HepG2 (cell line): ENCODE measurements around the gene SLIRP. TPM values are rescaled to one million over a fixed set of nuclear protein-coding genes. Genes with fewer than 3 reads are reported as not detected.

Source experiments
- ATAC-seq: fragments of 200-7000 bp; cut with Tn5 transposase; 3 replicates; pipeline ENCODE4 v1.9.1; 2020; ENCODE audit warnings: mild to moderate bottlenecking, moderate library complexity
- BruUV-seq: library from RNA; stranded (reverse); fragments of 400-500 nt; replicated peaks from 2 replicates; lab custom pipeline; 2021; lab: Mats Ljungman, UMichigan
- CTCF ChIA-PET: fragments of 300-600 bp; formaldehyde crosslinking; extraction: SDS; loops from one replicate; lab custom pipeline; 2021; ENCODE audit warnings: low total read pairs, inconsistent platforms, low intra/inter-chr PET ratio; lab: Yijun Ruan, JAX
- POLR2A ChIA-PET: fragments of 350-600 bp; sonication (Branson Sonifier 250); formaldehyde crosslinking; loops from one replicate; lab custom pipeline; 2020; ENCODE audit warnings: antibody characterized with exemption, inconsistent platforms; lab: Yijun Ruan, JAX
- DNase-seq: peaks from one replicate; pipeline ENCODE4 v3.0.0-alpha.2; 2015; ENCODE audit warnings: low spot score
- FAIRE-seq: peaks from 3 replicates; lab custom pipeline; 2011; peaks lifted over from hg19 to GRCh38; lab: Jason Lieb, UNC
- H2AFZ ChIP-seq: one replicate; pipeline ENCODE4 v1.6.1; 2011; ENCODE audit warnings: low read length, inconsistent platforms
- H3K27ac ChIP-seq: fragments of 300-600 bp; 3 replicates; pipeline ENCODE4 v1.8.0; 2011; ENCODE audit warnings: mixed run types, mild to moderate bottlenecking, mixed read lengths, low read length, inconsistent platforms; ENCODE audit not compliant: insufficient read depth; ENCODE audit errors: extremely low read length
- H3K27me3 ChIP-seq, 2 experiments: fragments of 200-600 bp in 1 of 2; 2 replicates in 1 of 2; 3 replicates in 1 of 2; pipeline versions ENCODE4 v1.6.0 to v1.8.0; 2011; ENCODE audit warnings: low read length in 2 of 2, mild to moderate bottlenecking in 2 of 2, moderate library complexity in 2 of 2, inconsistent platforms in 1 of 2; ENCODE audit not compliant: insufficient read depth in 2 of 2, control insufficient read depth in 1 of 2
- H3K36me3 ChIP-seq, 2 experiments: fragments of 200-600 bp in 1 of 2; replicated peaks in 1 of 2; 2 replicates in 1 of 2; 3 replicates in 1 of 2; pipeline versions ENCODE4 v1.5.1 to v1.8.0; 2011; ENCODE audit warnings: low read length in 2 of 2, inconsistent platforms in 1 of 2; ENCODE audit not compliant: insufficient read depth in 2 of 2, control insufficient read depth in 1 of 2
- H3K4me1 ChIP-seq: 2 replicates; pipeline ENCODE4 v1.5.1; 2012; ENCODE audit warnings: low read length, inconsistent platforms; ENCODE audit not compliant: insufficient read depth
- H3K4me2 ChIP-seq: 2 replicates; pipeline ENCODE4 v1.6.0; 2011; ENCODE audit warnings: low read depth, low read length, inconsistent platforms
- H3K4me3 ChIP-seq, 3 experiments: fragments of 200-600 bp in 1 of 3; sonication (generic), shearing (Covaris generic) in 1 of 3; replicated peaks in 1 of 3; 2 replicates each; pipeline ENCODE4 v1.5.1; 2011 to 2016; ENCODE audit warnings: low read length in 3 of 3, inconsistent platforms in 2 of 3, low read depth in 2 of 3, mild to moderate bottlenecking in 2 of 3, control low read depth in 1 of 3, mixed read lengths in 1 of 3; ENCODE audit not compliant: insufficient read depth in 1 of 3
- H3K79me2 ChIP-seq: one replicate; pipeline ENCODE4 v1.6.1; 2011; ENCODE audit warnings: low read length, inconsistent platforms; ENCODE audit not compliant: insufficient read depth
- H3K9ac ChIP-seq: 2 replicates; pipeline ENCODE4 v1.6.0; 2011; ENCODE audit warnings: mild to moderate bottlenecking, low read depth, low read length, inconsistent platforms; ENCODE audit not compliant: insufficient read depth
- H3K9me3 ChIP-seq: 2 replicates; pipeline ENCODE4 v1.5.1; 2012; ENCODE audit warnings: mild to moderate bottlenecking, low read length
- H4K20me1 ChIP-seq: 2 replicates; pipeline ENCODE4 v1.6.0; 2011; ENCODE audit warnings: inconsistent platforms, mild to moderate bottlenecking, low read length, moderate library complexity; ENCODE audit not compliant: insufficient read depth
- MAFF ChIP-seq: IDR thresholded peaks from 2 replicates; pipeline ENCODE4 v1.6.1; 2011; ENCODE audit warnings: low read depth, low read length, improper control_type of control experiment
- MAFK ChIP-seq, 2 experiments: IDR thresholded peaks in 1 of 2; conservative IDR thresholded peaks in 1 of 2; 2 replicates each; pipeline ENCODE4 v1.6.1; 2011; ENCODE audit warnings: improper control_type of control experiment in 2 of 2, low read length in 2 of 2
- ZBTB38 ChIP-seq: sonication (generic); formaldehyde crosslinking; IDR thresholded peaks from 2 replicates; pipeline ENCODE4 v1.5.1; 2020; ENCODE audit warnings: mild to moderate bottlenecking, missing genetic modification reagents
- ZNF230 ChIP-seq: sonication (generic); formaldehyde crosslinking; IDR thresholded peaks from 2 replicates; pipeline ENCODE4 v1.4.0; 2020; ENCODE audit warnings: mild to moderate bottlenecking, missing genetic modification reagents
- WGBS: methylation state at CpG from one replicate; pipeline ENCODE4 v1.1.6; 2017; ENCODE audit warnings: low lambda C conversion rate; 5-methylcytosine and 5-hydroxymethylcytosine counted together
- in situ Hi-C: cut with HindIII; loops from 2 replicates; pipeline ENCODE4 v1.10.0; 2017; ENCODE audit warnings: low pct_unique_long_range_greater_than_20kb; ENCODE audit not compliant: extremely low pct_ligation_motif_present
- intact Hi-C: fragments of 100-400 bp; cut with micrococcal nuclease; formaldehyde crosslinking; loops from one replicate; pipeline ENCODE4 v1.10.0; 2022; ENCODE audit not compliant: unreplicated experiment
- polyA plus RNA-seq, 8 experiments: library from polyadenylated mRNA; depleted of rRNA in 3 of 8; stranded (reverse) in 7 of 8; unstranded in 1 of 8; fragments of >200 nt; fragmentation: Illumina TruSeq in 4 of 8; extraction: Trizol in 4 of 8; gene quantifications; 2 replicates each; pipeline versions ENCODE4 v1.2.1 to v1.2.3, GENCODE V29; 2011 to 2016; ENCODE audit warnings: low read depth in 4 of 8, missing spikeins in 1 of 8, mixed read lengths in 1 of 8; ENCODE audit not compliant: insufficient read depth in 1 of 8
- total RNA-seq, 5 experiments: library from RNA; depleted of rRNA; stranded (reverse); fragments of >200 nt; fragmentation: Illumina TruSeq; extraction: Trizol; gene quantifications; 2 replicates each; pipeline ENCODE4 v1.2.3, GENCODE V29; 2016; ENCODE audit warnings: low read depth in 1 of 5
- TF ChIP-seq, protein P1 (sequence below): sonication (generic); formaldehyde crosslinking; IDR thresholded peaks from 2 replicates; pipeline ENCODE4 v1.5.0; 2020; ENCODE audit warnings: missing genetic modification reagents, mild to moderate bottlenecking, borderline replicate concordance
- TF ChIP-seq, protein P2 (sequence below): IDR thresholded peaks from 2 replicates; pipeline ENCODE4 v1.6.1; 2012; ENCODE audit warnings: low read length, improper control_type of control experiment
- TF ChIP-seq, protein P3 (sequence below): IDR thresholded peaks from 2 replicates; pipeline ENCODE4 v1.6.1; 2016; ENCODE audit warnings: control low read depth
- TF ChIP-seq, protein P4 (sequence below): sonication (generic); formaldehyde crosslinking; IDR thresholded peaks from 2 replicates; pipeline ENCODE4 v1.4.0; 2020; ENCODE audit warnings: mild to moderate bottlenecking, missing genetic modification reagents, borderline replicate concordance
- TF ChIP-seq, protein P5 (sequence below): sonication (generic); IDR thresholded peaks from 2 replicates; pipeline ENCODE4 v1.6.1; 2016; ENCODE audit warnings: low read depth, borderline replicate concordance

The SLIRP gene
- total and polyA plus RNA-seq, 2 of the 13 experiments (the other 11 are each of a cell fraction or from before 2014, with no cell fraction given) = 281 to 548 TPM

DNA sequence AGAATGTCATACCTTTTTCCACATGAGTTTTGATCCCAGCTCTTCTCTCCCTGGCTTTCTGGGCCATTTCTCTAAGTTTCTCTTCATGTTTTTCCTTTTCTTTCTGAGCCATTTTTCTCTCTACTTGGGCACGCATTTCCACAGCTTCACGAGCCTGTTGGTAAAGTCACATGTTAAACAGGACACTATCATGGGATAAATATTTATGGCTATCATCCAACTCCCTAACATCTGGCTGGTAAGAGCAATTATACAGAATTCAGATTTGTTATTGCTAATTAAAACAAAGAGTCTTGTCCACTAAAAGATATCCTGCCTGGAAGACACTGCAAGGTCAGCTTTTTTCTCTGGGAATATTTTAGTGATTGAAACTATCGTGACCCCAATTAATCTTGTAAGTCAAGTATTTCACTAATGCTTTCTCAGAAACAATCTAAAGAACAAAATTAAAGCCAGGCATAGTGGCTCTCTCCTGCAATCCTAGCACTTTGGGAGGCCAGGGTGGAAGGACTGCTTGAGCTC is 23.1 kb downstream of the SLIRP start (continued):
- TF ChIP-seq, protein P1, sequence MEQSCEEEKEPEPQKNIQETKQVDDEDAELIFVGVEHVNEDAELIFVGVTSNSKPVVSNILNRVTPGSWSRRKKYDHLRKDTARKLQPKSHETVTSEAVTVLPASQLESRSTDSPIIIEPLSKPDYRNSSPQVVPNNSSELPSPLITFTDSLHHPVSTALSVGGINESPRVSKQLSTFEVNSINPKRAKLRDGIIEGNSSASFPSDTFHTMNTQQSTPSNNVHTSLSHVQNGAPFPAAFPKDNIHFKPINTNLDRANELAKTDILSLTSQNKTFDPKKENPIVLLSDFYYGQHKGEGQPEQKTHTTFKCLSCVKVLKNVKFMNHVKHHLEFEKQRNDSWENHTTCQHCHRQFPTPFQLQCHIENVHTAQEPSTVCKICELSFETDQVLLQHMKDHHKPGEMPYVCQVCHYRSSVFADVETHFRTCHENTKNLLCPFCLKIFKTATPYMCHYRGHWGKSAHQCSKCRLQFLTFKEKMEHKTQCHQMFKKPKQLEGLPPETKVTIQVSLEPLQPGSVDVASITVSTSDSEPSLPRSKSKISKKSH = no peak
- TF ChIP-seq MAFF = peak; percentile 53; the same call in 1 of the 2 replicates
- TF ChIP-seq, protein P2, sequence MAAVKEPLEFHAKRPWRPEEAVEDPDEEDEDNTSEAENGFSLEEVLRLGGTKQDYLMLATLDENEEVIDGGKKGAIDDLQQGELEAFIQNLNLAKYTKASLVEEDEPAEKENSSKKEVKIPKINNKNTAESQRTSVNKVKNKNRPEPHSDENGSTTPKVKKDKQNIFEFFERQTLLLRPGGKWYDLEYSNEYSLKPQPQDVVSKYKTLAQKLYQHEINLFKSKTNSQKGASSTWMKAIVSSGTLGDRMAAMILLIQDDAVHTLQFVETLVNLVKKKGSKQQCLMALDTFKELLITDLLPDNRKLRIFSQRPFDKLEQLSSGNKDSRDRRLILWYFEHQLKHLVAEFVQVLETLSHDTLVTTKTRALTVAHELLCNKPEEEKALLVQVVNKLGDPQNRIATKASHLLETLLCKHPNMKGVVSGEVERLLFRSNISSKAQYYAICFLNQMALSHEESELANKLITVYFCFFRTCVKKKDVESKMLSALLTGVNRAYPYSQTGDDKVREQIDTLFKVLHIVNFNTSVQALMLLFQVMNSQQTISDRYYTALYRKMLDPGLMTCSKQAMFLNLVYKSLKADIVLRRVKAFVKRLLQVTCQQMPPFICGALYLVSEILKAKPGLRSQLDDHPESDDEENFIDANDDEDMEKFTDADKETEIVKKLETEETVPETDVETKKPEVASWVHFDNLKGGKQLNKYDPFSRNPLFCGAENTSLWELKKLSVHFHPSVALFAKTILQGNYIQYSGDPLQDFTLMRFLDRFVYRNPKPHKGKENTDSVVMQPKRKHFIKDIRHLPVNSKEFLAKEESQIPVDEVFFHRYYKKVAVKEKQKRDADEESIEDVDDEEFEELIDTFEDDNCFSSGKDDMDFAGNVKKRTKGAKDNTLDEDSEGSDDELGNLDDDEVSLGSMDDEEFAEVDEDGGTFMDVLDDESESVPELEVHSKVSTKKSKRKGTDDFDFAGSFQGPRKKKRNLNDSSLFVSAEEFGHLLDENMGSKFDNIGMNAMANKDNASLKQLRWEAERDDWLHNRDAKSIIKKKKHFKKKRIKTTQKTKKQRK = no peak
- peak; percentile 49 to 74; a peak in 2 of 4 replicates for TF ChIP-seq MAFK (conservative IDR thresholded peaks at IDR 0.05 in 1 of 2, IDR thresholded peaks at IDR 0.05 in 1 of 2; ENCODE audit: low read length in 2 of 2)

DNA sequence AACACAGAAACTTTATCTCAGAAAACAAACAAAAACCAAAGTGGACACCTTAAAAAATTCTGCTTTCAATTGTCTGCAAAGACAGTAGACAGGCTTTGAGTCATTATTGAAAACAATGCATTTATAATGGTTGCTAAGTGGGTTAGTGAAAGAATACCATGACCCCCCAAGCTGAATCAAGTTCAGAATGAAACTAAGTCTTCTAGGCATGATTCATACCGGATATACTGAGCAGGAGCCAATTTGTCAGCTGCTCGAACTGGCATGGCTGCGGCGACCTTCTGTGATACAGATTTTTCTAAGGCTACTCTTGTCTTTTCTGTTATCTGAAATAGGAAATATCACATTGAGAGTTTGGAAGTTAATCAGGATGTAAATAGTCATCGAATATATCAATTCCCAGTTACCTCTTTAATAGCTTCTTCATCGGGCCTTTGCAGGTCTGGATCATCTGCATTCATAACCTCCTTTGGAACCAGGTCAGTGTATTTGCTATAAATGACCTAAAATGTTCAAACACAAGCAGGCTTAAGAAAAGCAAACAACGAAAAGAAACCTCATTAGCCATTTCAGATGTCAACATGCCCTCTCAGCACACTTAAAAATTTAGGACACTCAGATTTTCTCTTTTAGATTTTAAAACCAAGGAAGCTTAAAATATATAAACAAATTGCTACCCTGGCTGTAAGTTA is 30.8 kb downstream of the SLIRP start:
- DNase-seq (no peak), ATAC-seq (no peak), FAIRE-seq (no peak)
- Histone ChIP-seq H3K9me3 (no peaks in the 10 kb centered on the region), H4K20me1 (0 out of 2 replicates have a peak, but pooled peaks cover 2% of the 10 kb centered on the region), H3K4me1 (no peaks in the 10 kb centered on the region), H3K9ac (no peak overlapping the region), H3K27ac (no peak overlapping the region), H3K79me2 (peaks cover 3% of the 10 kb centered on the region), H3K27me3 (no peaks in the 10 kb centered on the region), H3K4me2 (no peak overlapping the region), H3K36me3 (peaks cover 19 to 65% of the 10 kb centered on the region in 2 experiments; a peak in 4 of 5 replicates), H3K4me3 (no peak overlapping the region), H2AFZ (no peak overlapping the region)
- POLR2A ChIA-PET = no interaction called here
- 93% methylated on average over 7 of the region's 7 CpGs for WGBS
- intact Hi-C loops = no loop called here
- BruUV-seq = no TSS peak
- CTCF ChIA-PET = no interaction called here
- in situ Hi-C loops = no loop called here
- TF ChIP-seq, protein P3, sequence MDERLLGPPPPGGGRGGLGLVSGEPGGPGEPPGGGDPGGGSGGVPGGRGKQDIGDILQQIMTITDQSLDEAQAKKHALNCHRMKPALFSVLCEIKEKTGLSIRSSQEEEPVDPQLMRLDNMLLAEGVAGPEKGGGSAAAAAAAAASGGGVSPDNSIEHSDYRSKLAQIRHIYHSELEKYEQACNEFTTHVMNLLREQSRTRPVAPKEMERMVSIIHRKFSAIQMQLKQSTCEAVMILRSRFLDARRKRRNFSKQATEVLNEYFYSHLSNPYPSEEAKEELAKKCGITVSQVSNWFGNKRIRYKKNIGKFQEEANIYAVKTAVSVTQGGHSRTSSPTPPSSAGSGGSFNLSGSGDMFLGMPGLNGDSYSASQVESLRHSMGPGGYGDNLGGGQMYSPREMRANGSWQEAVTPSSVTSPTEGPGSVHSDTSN (CRISPR knock-in tag) = no peak
- TF ChIP-seq ZNF230 (CRISPR knock-in tag) (no peak), ZBTB38 (CRISPR knock-in tag) (no peak)
- TF ChIP-seq, protein P4, sequence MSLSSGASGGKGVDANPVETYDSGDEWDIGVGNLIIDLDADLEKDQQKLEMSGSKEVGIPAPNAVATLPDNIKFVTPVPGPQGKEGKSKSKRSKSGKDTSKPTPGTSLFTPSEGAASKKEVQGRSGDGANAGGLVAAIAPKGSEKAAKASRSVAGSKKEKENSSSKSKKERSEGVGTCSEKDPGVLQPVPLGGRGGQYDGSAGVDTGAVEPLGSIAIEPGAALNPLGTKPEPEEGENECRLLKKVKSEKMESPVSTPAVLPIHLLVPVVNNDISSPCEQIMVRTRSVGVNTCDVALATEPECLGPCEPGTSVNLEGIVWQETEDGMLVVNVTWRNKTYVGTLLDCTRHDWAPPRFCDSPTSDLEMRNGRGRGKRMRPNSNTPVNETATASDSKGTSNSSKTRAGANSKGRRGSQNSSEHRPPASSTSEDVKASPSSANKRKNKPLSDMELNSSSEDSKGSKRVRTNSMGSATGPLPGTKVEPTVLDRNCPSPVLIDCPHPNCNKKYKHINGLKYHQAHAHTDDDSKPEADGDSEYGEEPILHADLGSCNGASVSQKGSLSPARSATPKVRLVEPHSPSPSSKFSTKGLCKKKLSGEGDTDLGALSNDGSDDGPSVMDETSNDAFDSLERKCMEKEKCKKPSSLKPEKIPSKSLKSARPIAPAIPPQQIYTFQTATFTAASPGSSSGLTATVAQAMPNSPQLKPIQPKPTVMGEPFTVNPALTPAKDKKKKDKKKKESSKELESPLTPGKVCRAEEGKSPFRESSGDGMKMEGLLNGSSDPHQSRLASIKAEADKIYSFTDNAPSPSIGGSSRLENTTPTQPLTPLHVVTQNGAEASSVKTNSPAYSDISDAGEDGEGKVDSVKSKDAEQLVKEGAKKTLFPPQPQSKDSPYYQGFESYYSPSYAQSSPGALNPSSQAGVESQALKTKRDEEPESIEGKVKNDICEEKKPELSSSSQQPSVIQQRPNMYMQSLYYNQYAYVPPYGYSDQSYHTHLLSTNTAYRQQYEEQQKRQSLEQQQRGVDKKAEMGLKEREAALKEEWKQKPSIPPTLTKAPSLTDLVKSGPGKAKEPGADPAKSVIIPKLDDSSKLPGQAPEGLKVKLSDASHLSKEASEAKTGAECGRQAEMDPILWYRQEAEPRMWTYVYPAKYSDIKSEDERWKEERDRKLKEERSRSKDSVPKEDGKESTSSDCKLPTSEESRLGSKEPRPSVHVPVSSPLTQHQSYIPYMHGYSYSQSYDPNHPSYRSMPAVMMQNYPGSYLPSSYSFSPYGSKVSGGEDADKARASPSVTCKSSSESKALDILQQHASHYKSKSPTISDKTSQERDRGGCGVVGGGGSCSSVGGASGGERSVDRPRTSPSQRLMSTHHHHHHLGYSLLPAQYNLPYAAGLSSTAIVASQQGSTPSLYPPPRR (CRISPR knock-in tag) = no peak
- TF ChIP-seq, protein P5, sequence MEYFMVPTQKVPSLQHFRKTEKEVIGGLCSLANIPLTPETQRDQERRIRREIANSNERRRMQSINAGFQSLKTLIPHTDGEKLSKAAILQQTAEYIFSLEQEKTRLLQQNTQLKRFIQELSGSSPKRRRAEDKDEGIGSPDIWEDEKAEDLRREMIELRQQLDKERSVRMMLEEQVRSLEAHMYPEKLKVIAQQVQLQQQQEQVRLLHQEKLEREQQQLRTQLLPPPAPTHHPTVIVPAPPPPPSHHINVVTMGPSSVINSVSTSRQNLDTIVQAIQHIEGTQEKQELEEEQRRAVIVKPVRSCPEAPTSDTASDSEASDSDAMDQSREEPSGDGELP = no peak
